WTC11 (cell line): ENCODE results near the gene ISM1. TPM values are rescaled to one million over a fixed set of nuclear protein-coding genes. Genes with fewer than 3 reads are reported as not detected.

Source experiments
- ATAC-seq: fragments of 200-7000 bp; cut with Tn5 transposase; 2 replicates; pipeline ENCODE4 v1.10.0; 2021; ENCODE audit warnings: mild to moderate bottlenecking, moderate library complexity
- CTCF ChIA-PET: fragments of 300-600 bp; sonication (Branson Sonifier 250); formaldehyde crosslinking; loops from one replicate; lab custom pipeline; 2021; ENCODE audit warnings: antibody characterized with exemption; lab: Charles Lee
- POLR2A ChIA-PET: fragments of 350-600 bp; sonication (Branson Sonifier 250); formaldehyde crosslinking; loops from one replicate; lab custom pipeline; 2021; ENCODE audit warnings: antibody characterized with exemption; lab: Charles Lee
- DNase-seq: peaks from one replicate; pipeline ENCODE4 v3.0.0; 2021; ENCODE audit warnings: low spot score
- H3K27ac Mint-ChIP-seq: 2 replicates; pipeline ENCODE4 v1.8.0; 2021; ENCODE audit warnings: mixed read lengths
- H3K27me3 Mint-ChIP-seq: 2 replicates; pipeline ENCODE4 v1.8.0; 2021; ENCODE audit warnings: low read depth, mild to moderate bottlenecking, moderate library complexity, mixed read lengths
- H3K36me3 Mint-ChIP-seq: 2 replicates; pipeline ENCODE4 v1.8.0; 2021; ENCODE audit warnings: mixed read lengths
- H3K4me1 Mint-ChIP-seq: 2 replicates; pipeline ENCODE4 v1.8.0; 2022; ENCODE audit warnings: mixed read lengths
- H3K4me3 Mint-ChIP-seq: 2 replicates; pipeline ENCODE4 v1.8.0; 2021; ENCODE audit warnings: mild to moderate bottlenecking, moderate library complexity, mixed read lengths
- H3K9me3 Mint-ChIP-seq: 2 replicates; pipeline ENCODE4 v1.8.0; 2021; ENCODE audit warnings: mixed read lengths
- AR ChIP-seq: fragments of 250-450 bp; sonication (Bioruptor Pico); IDR thresholded peaks from 2 replicates; pipeline ENCODE4 v1.9.0; 2021; ENCODE audit warnings: mild to moderate bottlenecking
- ATF6 ChIP-seq: sonication (generic); formaldehyde crosslinking; IDR thresholded peaks from 2 replicates; pipeline ENCODE4 v1.8.1; 2023; ENCODE audit warnings: mild to moderate bottlenecking, missing genetic modification reagents
- CBFB ChIP-seq: sonication (generic); formaldehyde crosslinking; IDR thresholded peaks from 2 replicates; pipeline ENCODE4 v1.8.1; 2022; ENCODE audit warnings: mild to moderate bottlenecking, low read depth, missing genetic modification reagents
- E2F5 ChIP-seq: sonication (generic); formaldehyde crosslinking; IDR thresholded peaks from 2 replicates; pipeline ENCODE4 v1.8.1; 2022; ENCODE audit warnings: mild to moderate bottlenecking, moderate library complexity, missing genetic modification reagents
- ESRRA ChIP-seq: sonication (generic); formaldehyde crosslinking; IDR thresholded peaks from 2 replicates; pipeline ENCODE4 v1.8.1; 2022; ENCODE audit warnings: mild to moderate bottlenecking, missing genetic modification reagents, borderline replicate concordance
- FOXP4 ChIP-seq: sonication (generic); formaldehyde crosslinking; IDR thresholded peaks from 2 replicates; pipeline ENCODE4 v1.8.0; 2022; ENCODE audit warnings: mild to moderate bottlenecking, missing genetic modification reagents
- HMGA2 ChIP-seq: fragments of 250-450 bp; sonication (Bioruptor Pico); IDR thresholded peaks from 2 replicates; pipeline ENCODE4 v1.4.0; 2021; ENCODE audit warnings: mild to moderate bottlenecking, moderate library complexity
- HMGXB4 ChIP-seq: sonication (generic); formaldehyde crosslinking; IDR thresholded peaks from 2 replicates; pipeline ENCODE4 v1.8.1; 2023; ENCODE audit warnings: mild to moderate bottlenecking, moderate library complexity, missing genetic modification reagents
- JAZF1 ChIP-seq: fragments of 250-450 bp; sonication (Bioruptor Pico); IDR thresholded peaks from 2 replicates; pipeline ENCODE4 v1.9.0; 2021; ENCODE audit warnings: moderate library complexity, mild to moderate bottlenecking, inconsistent platforms
- JUN ChIP-seq: sonication (generic); formaldehyde crosslinking; IDR thresholded peaks from 2 replicates; pipeline ENCODE4 v1.8.0; 2023; ENCODE audit warnings: mild to moderate bottlenecking, missing genetic modification reagents
- MAX ChIP-seq: sonication (generic); formaldehyde crosslinking; IDR thresholded peaks from 2 replicates; pipeline ENCODE4 v1.8.0; 2022; ENCODE audit warnings: mild to moderate bottlenecking, missing genetic modification reagents
- MLX ChIP-seq: sonication (generic); formaldehyde crosslinking; IDR thresholded peaks from 2 replicates; pipeline ENCODE4 v1.8.1; 2023; ENCODE audit warnings: mild to moderate bottlenecking, missing genetic modification reagents, moderate library complexity
- NR3C1 ChIP-seq: sonication (generic); formaldehyde crosslinking; conservative IDR thresholded peaks from 2 replicates; pipeline ENCODE4 v1.8.1; 2023; ENCODE audit warnings: low read depth, mild to moderate bottlenecking, missing genetic modification reagents
- OVOL2 ChIP-seq: fragments of 250-450 bp; sonication (Bioruptor Pico); IDR thresholded peaks from 2 replicates; pipeline ENCODE4 v1.9.0; 2021; ENCODE audit warnings: mild to moderate bottlenecking, borderline replicate concordance
- SMAD4 ChIP-seq: sonication (generic); formaldehyde crosslinking; IDR thresholded peaks from 2 replicates; pipeline ENCODE4 v1.8.0; 2022; ENCODE audit warnings: mild to moderate bottlenecking, missing genetic modification reagents
- SP1 ChIP-seq: sonication (generic); formaldehyde crosslinking; conservative IDR thresholded peaks from 2 replicates; pipeline ENCODE4 v1.8.1; 2022; ENCODE audit warnings: missing genetic modification reagents
- ZNF121 ChIP-seq: sonication (generic); formaldehyde crosslinking; IDR thresholded peaks from 2 replicates; pipeline ENCODE4 v1.8.0; 2023; ENCODE audit warnings: missing genetic modification reagents
- ZNF317 ChIP-seq: sonication (generic); formaldehyde crosslinking; IDR thresholded peaks from 2 replicates; pipeline ENCODE4 v1.8.1; 2023; ENCODE audit warnings: low read depth, mild to moderate bottlenecking, moderate library complexity, missing genetic modification reagents, borderline replicate concordance
- total RNA-seq: library from RNA; stranded (reverse); gene quantifications from 3 replicates; pipeline ENCODE4 v1.2.3, GENCODE V29; 2021
- TF ChIP-seq, protein P1 (sequence below): sonication (generic); formaldehyde crosslinking; IDR thresholded peaks from 2 replicates; pipeline ENCODE4 v1.8.1; 2022; ENCODE audit warnings: low read depth, mild to moderate bottlenecking, moderate library complexity, missing genetic modification reagents, borderline replicate concordance
- TF ChIP-seq, protein P2 (sequence below): sonication (generic); formaldehyde crosslinking; IDR thresholded peaks from 2 replicates; pipeline ENCODE4 v1.8.0; 2022; ENCODE audit warnings: mild to moderate bottlenecking, missing genetic modification reagents

ISM1 gene
- total RNA-seq, 1 experiment from 2014 or later, result 0.52 TPM

DNA sequence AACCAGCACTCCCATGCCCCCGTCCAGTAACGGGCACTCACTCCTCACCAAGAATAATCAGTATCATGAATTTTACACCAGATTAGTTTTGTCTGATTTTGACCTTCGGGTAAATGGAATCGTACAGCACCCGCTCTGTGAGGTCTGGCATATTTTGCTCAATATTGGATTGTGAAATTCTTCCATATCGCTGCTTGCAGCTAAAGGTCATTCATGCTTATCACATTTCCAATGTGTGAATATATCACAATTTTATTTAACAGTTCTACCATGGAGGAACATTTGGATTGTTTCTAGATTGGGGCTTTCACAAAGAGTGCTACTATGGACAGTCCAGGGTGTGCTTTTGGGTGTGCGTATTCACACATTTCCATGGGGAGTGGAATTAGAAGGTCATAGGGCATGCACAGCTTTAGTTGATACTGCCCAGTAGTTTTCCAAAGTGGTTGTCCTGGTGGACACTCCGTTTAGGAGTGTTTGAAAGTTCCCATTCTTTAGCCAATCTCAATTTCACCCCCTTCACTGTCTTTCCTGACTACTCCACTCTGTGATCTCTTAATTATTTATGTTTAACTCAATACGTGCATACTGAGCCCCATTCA lies 86.6 kb downstream of the ISM1 start:
- H3K9me3 Mint-ChIP-seq, result peaks cover 17% of the 10 kb centered on the region
- H3K4me1 Mint-ChIP-seq, result 0 out of 2 replicates have a peak, but pooled peaks cover 4% of the 10 kb centered on the region
- H3K27ac Mint-ChIP-seq, result no peak overlapping the region
- no peaks in the 10 kb centered on the region; the same call in 1 of the 2 replicates for H3K27me3 Mint-ChIP-seq
- ChIA-PET CTCF (interaction anchor here (1.5 to 2.2 kb wide), 2 partner anchors 17 to 238 kb away, joined by 4 to 7 read pairs; no protein-coding TSS in a partner anchor), POLR2A (no interaction called here)
- no peak for ATAC-seq
- no peak overlapping the region for H3K4me3 Mint-ChIP-seq
- peaks cover 3% of the 10 kb centered on the region; the same call in 1 of the 2 replicates for H3K36me3 Mint-ChIP-seq
- TF ChIP-seq ATF6 (CRISPR knock-in tag) (no peak), JUN (CRISPR knock-in tag) (no peak), CBFB (CRISPR knock-in tag) (no peak), SP1 (no peak), SMAD4 (CRISPR knock-in tag) (no peak), JAZF1 (CRISPR knock-in tag) (no peak)
- DNase-seq, result no peak

GRCh38 chr20:13312300-13312699 lies 91.2 kb downstream of the ISM1 start:
- Mint-ChIP-seq H3K27ac (no peak overlapping the region; the same call in 1 of the 2 replicates), H3K4me3 (no peak overlapping the region), H3K36me3 (peaks cover 11% of the 10 kb centered on the region), H3K9me3 (peaks cover 13% of the 10 kb centered on the region), H3K27me3 (no peaks in the 10 kb centered on the region), H3K4me1 (0 out of 2 replicates have a peak, but pooled peaks cover 4% of the 10 kb centered on the region)
- ATAC-seq, result no peak; the same call in 1 of the 2 replicates
- DNase-seq, result no peak
- POLR2A ChIA-PET, result no interaction called here
- TF ChIP-seq MAX (CRISPR knock-in tag) (no peak), ESRRA (CRISPR knock-in tag) (no peak), E2F5 (CRISPR knock-in tag) (no peak), SMAD4 (CRISPR knock-in tag) (no peak), HMGXB4 (no peak), ZNF317 (no peak), HMGA2 (CRISPR knock-in tag) (no peak), ZNF121 (CRISPR knock-in tag) (no peak), OVOL2 (CRISPR knock-in tag) (no peak), AR (CRISPR knock-in tag) (no peak), NR3C1 (CRISPR knock-in tag) (no peak), MLX (no peak), FOXP4 (CRISPR knock-in tag) (no peak)
- TF ChIP-seq, protein P1, sequence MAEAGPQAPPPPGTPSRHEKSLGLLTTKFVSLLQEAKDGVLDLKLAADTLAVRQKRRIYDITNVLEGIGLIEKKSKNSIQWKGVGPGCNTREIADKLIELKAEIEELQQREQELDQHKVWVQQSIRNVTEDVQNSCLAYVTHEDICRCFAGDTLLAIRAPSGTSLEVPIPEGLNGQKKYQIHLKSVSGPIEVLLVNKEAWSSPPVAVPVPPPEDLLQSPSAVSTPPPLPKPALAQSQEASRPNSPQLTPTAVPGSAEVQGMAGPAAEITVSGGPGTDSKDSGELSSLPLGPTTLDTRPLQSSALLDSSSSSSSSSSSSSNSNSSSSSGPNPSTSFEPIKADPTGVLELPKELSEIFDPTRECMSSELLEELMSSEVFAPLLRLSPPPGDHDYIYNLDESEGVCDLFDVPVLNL, result no peak
- TF ChIP-seq, protein P2, sequence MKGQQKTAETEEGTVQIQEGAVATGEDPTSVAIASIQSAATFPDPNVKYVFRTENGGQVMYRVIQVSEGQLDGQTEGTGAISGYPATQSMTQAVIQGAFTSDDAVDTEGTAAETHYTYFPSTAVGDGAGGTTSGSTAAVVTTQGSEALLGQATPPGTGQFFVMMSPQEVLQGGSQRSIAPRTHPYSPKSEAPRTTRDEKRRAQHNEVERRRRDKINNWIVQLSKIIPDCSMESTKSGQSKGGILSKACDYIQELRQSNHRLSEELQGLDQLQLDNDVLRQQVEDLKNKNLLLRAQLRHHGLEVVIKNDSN (CRISPR knock-in tag), result no peak
- CTCF ChIA-PET, result no interaction called here
